Neutrophil (primary cell): ENCODE measurements around the gene USP7.

ENCODE experiments used
- H3K27ac ChIP-seq: fragments of 200-600 bp; sonication (generic); 2 replicates; pipeline ENCODE4 v1.5.1; 2016; ENCODE audit warnings: mild to moderate bottlenecking, moderate library complexity
- H3K27me3 ChIP-seq: fragments of 200-600 bp; sonication (generic); 2 replicates; pipeline ENCODE4 v1.6.0; 2016; ENCODE audit warnings: mild to moderate bottlenecking
- H3K36me3 ChIP-seq: fragments of 200-600 bp; sonication (generic); 2 replicates; pipeline ENCODE4 v1.5.1; 2017
- H3K4me1 ChIP-seq, 2 experiments: fragments of 200-600 bp in 1 of 2; sonication (generic) in 1 of 2; 1 replicate in 1 of 2; 2 replicates in 1 of 2; pipeline versions ENCODE4 v1.5.1 to v1.6.1; 2013 to 2016; ENCODE audit warnings: low read depth in 1 of 2, low read length in 1 of 2, mild to moderate bottlenecking in 1 of 2, moderate library complexity in 1 of 2; ENCODE audit not compliant: control insufficient read depth in 1 of 2, insufficient read depth in 1 of 2
- H3K4me3 ChIP-seq, 2 experiments: fragments of 200-600 bp in 1 of 2; sonication (generic) in 1 of 2; 1 replicate in 1 of 2; 2 replicates in 1 of 2; pipeline ENCODE4 v1.5.1; 2013 to 2016; ENCODE audit warnings: low read depth in 1 of 2, low read length in 1 of 2, mild to moderate bottlenecking in 1 of 2, moderate library complexity in 1 of 2
- H3K9me3 ChIP-seq: fragments of 200-600 bp; sonication (generic); 2 replicates; pipeline ENCODE4 v1.5.1; 2016
- TF ChIP-seq, protein P1 (sequence below): fragments of 200-600 bp; sonication (generic); IDR thresholded peaks from 2 replicates; pipeline ENCODE4 v1.5.1; 2016; ENCODE audit warnings: antibody characterized with exemption

The USP7 gene

DNA sequence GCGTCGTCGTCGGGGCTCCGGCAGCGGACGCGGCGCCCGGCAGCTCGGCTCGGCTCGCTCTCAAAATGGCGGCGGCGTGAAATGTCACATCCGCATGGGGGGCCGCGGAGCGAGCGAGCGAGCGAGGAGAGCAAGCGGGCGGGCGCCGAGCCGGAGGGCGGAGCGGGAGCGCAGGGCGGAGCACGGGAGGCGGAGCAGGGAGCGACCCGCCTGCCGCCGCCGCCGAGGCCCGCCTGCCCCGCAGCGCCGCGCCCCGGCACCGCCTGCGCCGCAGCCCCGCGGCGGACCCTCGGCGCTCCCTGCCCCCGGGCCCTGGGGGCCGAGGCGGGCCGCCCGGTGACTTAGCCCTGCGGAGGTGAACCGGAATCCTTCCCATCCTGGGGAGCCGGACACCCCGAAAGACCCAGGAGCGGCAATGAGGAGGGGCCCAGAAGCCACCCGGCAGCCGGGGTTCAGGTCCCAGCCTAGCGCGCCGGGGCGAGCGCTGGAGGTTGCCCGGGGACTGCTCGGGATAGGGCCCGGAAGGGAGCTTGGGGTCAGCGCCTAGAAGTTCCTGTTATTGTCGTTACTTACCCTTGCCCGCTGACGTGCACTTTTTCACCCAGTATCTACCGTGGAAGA lies at the start of gene USP7:
USP7 (minus strand) TSS at position 86 of the 621 bp plus-strand sequence. CDS start 621 bp downstream, outside the sequence.
- Histone ChIP-seq H3K27me3 (no peaks in the 10 kb centered on the region), H3K4me3 (peak within 1 kb of the TSS; percentile 73 to 75), H3K9me3 (no peaks in the 10 kb centered on the region), H3K27ac (peak within 1 kb of the TSS; percentile 94), H3K4me1 (peaks cover 40 to 47% of the 10 kb centered on the region in 2 experiments), H3K36me3 (no peaks in the 10 kb centered on the region)
- TF ChIP-seq, protein P1, sequence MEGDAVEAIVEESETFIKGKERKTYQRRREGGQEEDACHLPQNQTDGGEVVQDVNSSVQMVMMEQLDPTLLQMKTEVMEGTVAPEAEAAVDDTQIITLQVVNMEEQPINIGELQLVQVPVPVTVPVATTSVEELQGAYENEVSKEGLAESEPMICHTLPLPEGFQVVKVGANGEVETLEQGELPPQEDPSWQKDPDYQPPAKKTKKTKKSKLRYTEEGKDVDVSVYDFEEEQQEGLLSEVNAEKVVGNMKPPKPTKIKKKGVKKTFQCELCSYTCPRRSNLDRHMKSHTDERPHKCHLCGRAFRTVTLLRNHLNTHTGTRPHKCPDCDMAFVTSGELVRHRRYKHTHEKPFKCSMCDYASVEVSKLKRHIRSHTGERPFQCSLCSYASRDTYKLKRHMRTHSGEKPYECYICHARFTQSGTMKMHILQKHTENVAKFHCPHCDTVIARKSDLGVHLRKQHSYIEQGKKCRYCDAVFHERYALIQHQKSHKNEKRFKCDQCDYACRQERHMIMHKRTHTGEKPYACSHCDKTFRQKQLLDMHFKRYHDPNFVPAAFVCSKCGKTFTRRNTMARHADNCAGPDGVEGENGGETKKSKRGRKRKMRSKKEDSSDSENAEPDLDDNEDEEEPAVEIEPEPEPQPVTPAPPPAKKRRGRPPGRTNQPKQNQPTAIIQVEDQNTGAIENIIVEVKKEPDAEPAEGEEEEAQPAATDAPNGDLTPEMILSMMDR = no peak

DNA sequence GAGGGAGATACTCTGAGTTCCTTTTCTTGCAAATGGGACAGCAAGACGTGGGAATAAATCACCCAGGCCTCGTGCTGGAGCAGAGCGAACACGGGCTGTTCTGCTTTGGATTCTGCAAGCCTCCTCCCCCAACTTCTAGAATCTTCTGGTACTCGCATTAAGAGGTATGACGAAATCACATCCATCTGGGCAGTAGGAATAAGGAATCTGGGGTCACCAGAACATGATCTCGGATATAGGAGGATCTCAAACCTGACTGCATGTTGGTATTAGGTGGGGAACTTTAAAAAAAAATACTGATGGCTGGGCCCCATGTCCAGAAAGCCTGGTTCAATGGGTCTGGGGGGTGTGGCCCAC lies 49.8 kb upstream of the USP7 start:
- Histone ChIP-seq H3K4me3 (no peak overlapping the region), H3K27ac (no peak overlapping the region)

GRCh38 chr16:9012848-9013507 lies 49.3 kb upstream of the USP7 start:
- Histone ChIP-seq H3K4me3 (no peak overlapping the region), H3K36me3 (no peaks in the 10 kb centered on the region), H3K27me3 (peaks cover 63% of the 10 kb centered on the region), H3K4me1 (peaks cover 0 to 5% of the 10 kb centered on the region in 2 experiments), H3K9me3 (no peaks in the 10 kb centered on the region), H3K27ac (no peak overlapping the region)
- TF ChIP-seq, protein P1 = no peak

More for the DNA sequence above, 49.8 kb upstream of the USP7 start:
- peaks cover 58% of the 10 kb centered on the region for H3K27me3 ChIP-seq
- no peaks in the 10 kb centered on the region for H3K9me3 ChIP-seq
- peaks cover 0 to 4% of the 10 kb centered on the region in 2 experiments for H3K4me1 ChIP-seq
- TF ChIP-seq, protein P1 = no peak
- H3K36me3 ChIP-seq = no peaks in the 10 kb centered on the region

- Histone ChIP-seq H3K9me3 (no peaks in the 10 kb centered on the region), H3K27ac (no peak overlapping the region), H3K4me1 (peaks cover 0 to 5% of the 10 kb centered on the region in 2 experiments), H3K36me3 (no peaks in the 10 kb centered on the region), H3K27me3 (peaks cover 70% of the 10 kb centered on the region), H3K4me3 (no peak overlapping the region)
- TF ChIP-seq, protein P1 = no peak
Observed at GRCh38 chr16:9012330-9012729, 48.6 kb upstream of the USP7 start.

GRCh38 chr16:9008601-9009260 lies 45.0 kb upstream of the USP7 start:
- Histone ChIP-seq H3K36me3 (no peaks in the 10 kb centered on the region), H3K4me3 (peak overlapping the region in 1 of 2 experiments; percentile 35), H3K4me1 (peaks cover 0 to 5% of the 10 kb centered on the region in 2 experiments), H3K27me3 (peaks cover 63% of the 10 kb centered on the region), H3K27ac (no peak overlapping the region), H3K9me3 (no peaks in the 10 kb centered on the region)
- TF ChIP-seq, protein P1 = peak; percentile 66
